Upper lobe of left lung (tissue), 4 donors: ENCODE data around the gene IGSF11.

Source experiments
- POLR2A ChIP-seq, 4 donors: fragments of 450-650 bp; IDR thresholded peaks; one replicate each; pipeline ENCODE4 v1.5.1; 2016 to 2017; ENCODE audit warnings: antibody characterized with exemption in 4 of 4, mild to moderate bottlenecking in 2 of 4
- POLR2AphosphoS5 ChIP-seq, 2 donors: sonication (generic); formaldehyde crosslinking; IDR thresholded peaks; one replicate each; pipeline ENCODE4 v1.5.1; 2017; ENCODE audit warnings: antibody characterized with exemption in 2 of 2
- TF ChIP-seq, protein P1 (sequence below), 6 experiments: fragments of 450-650 bp in 4 of 6; fragments of 200-600 bp in 2 of 6; sonication (generic) in 2 of 6; IDR thresholded peaks; one replicate each; pipeline ENCODE4 v1.5.1; 2016 to 2019; ENCODE audit warnings: antibody characterized with exemption in 6 of 6

DNA sequence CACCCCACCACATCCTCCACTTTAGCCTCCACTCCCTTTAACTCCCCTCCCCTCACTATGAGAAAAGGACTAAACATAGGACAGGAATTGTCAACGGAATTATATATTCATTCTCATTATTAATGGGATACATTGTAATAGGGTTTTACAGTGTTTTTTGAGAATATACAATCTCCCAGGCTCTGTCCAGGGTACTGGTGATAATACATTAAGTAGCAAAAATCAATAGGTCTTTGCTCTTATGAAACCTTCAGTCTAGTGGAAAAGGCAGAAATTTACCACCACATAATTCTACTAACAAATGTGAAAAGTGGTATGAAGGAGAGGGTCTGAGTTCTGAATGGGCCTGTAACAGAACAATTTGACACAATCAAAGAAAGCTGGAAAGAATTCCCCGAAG, 28.2 kb upstream of the IGSF11 start:
- TF ChIP-seq POLR2A (IDR thresholded peaks at IDR 0.05) (no peak), POLR2AphosphoS5 (IDR thresholded peaks at IDR 0.05) (no peak)
- TF ChIP-seq, protein P1, sequence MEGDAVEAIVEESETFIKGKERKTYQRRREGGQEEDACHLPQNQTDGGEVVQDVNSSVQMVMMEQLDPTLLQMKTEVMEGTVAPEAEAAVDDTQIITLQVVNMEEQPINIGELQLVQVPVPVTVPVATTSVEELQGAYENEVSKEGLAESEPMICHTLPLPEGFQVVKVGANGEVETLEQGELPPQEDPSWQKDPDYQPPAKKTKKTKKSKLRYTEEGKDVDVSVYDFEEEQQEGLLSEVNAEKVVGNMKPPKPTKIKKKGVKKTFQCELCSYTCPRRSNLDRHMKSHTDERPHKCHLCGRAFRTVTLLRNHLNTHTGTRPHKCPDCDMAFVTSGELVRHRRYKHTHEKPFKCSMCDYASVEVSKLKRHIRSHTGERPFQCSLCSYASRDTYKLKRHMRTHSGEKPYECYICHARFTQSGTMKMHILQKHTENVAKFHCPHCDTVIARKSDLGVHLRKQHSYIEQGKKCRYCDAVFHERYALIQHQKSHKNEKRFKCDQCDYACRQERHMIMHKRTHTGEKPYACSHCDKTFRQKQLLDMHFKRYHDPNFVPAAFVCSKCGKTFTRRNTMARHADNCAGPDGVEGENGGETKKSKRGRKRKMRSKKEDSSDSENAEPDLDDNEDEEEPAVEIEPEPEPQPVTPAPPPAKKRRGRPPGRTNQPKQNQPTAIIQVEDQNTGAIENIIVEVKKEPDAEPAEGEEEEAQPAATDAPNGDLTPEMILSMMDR (IDR thresholded peaks at IDR 0.05): no peak
